D721Med (cell line): ENCODE results near the gene PSKH1.
"Not testable (repeated sequence)": the region's sequence is repeated elsewhere in the genome, so short reads cannot be mapped to it uniquely, and the experiment has no call there.

ENCODE experiments used
- DNase-seq: peaks from one replicate; pipeline ENCODE4 v3.0.0; 2011; ENCODE audit warnings: low spot score; ENCODE audit not compliant: insufficient read length
- FAIRE-seq: peaks from 2 replicates; lab custom pipeline; 2011; peaks lifted over from hg19 to GRCh38; lab: Jason Lieb, UNC
- TF ChIP-seq, protein P1 (sequence below): IDR thresholded peaks from 2 replicates; pipeline ENCODE4 v1.5.1; 2012; ENCODE audit warnings: mild to moderate bottlenecking, control low read depth; ENCODE audit not compliant: insufficient read depth; ENCODE audit errors: missing control alignments

Gene PSKH1

DNA sequence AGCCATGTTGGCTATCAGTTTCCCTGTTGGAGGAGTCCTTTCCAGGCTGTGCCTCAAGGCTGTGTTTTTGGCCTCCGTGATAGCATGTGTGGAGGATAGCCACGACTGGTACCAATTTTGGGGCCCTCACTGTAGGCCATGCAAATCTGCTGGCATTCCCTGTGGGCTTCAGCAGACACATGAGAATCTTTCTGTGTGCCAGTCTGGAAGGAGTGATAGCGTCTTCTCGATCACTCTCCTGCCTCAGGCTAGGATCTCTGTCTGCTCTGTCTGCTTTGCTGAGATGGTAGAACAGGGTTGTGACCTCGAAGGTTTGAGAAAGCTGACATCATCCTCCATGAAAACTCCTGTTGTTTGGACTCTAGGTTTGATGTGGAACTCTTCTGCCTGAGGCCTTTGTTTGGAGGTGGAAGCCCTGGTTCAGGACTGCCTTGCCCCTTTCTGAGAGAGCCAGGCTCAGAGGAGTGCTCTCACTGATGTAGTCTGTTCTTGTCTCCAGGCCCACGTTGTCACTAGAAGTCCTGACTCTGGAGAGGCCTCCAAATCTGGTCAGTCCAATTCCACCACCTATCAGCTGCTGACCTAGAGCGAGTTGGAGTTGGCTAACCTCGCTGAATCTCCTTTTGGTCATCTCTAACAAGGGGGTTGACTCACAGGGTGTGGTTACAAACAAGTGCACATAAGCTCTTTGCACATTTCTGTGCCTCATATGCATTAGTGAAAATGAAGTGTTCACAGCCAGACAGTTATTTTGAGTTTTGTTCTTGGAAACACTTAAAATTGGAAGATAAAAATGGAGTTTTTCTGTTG, 32.3 kb upstream of the PSKH1 start:
- FAIRE-seq (no peak), DNase-seq (no peak)
- TF ChIP-seq, protein P1, sequence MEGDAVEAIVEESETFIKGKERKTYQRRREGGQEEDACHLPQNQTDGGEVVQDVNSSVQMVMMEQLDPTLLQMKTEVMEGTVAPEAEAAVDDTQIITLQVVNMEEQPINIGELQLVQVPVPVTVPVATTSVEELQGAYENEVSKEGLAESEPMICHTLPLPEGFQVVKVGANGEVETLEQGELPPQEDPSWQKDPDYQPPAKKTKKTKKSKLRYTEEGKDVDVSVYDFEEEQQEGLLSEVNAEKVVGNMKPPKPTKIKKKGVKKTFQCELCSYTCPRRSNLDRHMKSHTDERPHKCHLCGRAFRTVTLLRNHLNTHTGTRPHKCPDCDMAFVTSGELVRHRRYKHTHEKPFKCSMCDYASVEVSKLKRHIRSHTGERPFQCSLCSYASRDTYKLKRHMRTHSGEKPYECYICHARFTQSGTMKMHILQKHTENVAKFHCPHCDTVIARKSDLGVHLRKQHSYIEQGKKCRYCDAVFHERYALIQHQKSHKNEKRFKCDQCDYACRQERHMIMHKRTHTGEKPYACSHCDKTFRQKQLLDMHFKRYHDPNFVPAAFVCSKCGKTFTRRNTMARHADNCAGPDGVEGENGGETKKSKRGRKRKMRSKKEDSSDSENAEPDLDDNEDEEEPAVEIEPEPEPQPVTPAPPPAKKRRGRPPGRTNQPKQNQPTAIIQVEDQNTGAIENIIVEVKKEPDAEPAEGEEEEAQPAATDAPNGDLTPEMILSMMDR: no peak

DNA sequence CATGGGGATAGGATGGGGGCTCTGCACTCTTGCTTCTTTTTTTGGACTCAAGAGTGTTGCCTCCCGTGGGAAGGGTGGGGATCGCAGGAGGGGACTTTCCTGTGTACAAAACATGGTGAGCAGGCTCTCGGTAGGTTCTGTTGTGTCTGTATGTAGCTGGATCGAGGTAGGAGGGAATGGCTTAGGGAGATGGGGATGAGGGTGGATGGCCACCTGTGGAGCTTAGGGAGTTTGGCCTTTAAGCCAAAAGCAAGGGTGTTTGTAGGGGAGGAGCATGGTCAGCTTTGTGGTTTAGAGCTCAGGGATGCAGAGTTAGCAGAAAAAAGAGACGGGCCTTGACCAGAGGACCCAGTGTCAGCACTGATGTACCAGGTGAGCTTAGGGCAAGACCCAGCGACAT, 31.2 kb upstream of the PSKH1 start:
- no peak for FAIRE-seq
- no peak for DNase-seq
- TF ChIP-seq, protein P1: no peak

DNA sequence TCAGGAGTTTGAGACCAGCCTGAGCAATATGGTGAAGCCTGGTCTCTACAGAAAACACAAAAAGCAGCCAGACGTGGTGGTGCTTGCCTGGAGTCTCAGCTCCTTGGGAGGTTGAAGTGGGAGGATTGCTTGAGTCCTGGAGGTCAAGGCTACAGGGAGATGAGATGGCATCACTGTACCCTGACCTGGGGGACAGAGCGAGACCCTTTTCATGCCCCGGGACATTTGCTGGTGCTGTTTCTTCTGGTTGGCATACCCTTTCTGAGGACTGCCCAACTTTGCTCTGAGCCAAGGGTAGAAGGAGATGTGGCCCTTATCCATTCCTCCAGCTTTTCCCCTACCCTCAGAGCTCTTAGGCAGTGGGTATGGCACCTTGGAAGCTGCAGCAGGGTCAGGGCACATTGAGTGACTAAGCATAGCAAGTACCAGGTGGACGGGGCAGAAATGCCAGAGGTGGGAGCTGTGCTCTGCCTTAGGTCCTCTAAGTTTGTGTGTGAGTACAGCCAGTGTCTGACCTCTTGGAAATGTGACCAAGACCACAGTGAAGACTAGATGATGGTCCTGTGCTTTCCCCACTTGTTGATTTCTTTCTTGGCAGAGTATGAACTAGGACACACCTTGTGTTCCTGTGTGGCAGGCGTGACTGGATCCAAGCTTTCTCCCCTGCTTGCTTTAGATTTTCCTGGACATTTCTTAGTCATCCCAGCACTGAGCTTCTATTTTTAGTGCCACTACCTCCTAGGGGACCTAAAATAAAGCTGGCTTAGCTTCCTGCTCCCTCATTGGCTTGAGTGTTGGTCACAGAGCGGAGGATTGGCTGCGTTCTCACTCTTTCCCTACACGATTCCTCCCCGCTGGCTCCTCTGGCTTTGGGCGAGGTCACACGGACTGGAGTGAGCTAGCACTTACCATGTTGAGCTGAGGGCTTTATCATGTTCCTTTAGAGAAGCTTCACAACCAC, 30.2 kb upstream of the PSKH1 start:
- TF ChIP-seq, protein P1: no peak
- no peak for DNase-seq
- FAIRE-seq: no peak

DNA sequence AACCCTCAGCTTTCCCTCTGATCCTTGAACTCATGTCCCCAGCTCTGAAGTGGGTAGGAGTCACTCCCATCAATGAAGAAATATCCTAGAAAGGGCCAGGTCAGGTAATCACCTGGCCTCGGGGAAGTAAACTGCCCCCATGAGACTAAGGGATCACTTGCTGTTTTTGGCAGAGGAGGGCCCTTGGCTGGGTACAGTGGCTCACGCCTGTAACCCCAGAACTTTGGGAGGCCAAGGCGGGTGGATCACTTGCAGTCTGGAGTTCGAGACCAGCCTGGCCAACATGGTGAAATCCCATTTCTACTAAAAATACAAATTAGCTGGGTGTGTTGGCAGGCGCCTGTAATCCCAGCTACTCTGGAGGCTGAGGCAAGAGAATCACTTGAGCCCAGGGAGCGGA, 29.0 kb upstream of the PSKH1 start:
- not testable (repeated sequence) for FAIRE-seq, DNase-seq

DNA sequence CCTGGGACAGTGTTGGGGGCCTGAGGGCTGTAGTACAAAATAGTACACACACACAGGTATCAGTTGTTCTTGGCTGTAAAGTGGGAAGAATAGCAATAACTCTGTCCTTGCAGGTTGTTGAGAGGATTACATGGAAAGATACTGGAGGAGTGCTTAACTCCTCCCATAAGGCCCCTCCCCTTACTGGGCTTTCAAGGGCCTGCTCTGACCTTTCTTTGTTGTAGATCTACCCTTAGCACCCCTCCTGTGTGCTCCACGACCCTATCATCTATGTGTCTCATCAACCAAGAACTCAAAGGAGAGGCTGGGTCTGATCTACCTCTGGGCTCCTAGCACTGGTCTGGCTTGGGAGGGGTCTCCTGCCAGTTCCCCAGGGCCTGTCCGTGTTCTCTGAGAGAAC, 28.5 kb upstream of the PSKH1 start:
- no peak for DNase-seq
- TF ChIP-seq, protein P1: no peak
- no peak for FAIRE-seq

DNA sequence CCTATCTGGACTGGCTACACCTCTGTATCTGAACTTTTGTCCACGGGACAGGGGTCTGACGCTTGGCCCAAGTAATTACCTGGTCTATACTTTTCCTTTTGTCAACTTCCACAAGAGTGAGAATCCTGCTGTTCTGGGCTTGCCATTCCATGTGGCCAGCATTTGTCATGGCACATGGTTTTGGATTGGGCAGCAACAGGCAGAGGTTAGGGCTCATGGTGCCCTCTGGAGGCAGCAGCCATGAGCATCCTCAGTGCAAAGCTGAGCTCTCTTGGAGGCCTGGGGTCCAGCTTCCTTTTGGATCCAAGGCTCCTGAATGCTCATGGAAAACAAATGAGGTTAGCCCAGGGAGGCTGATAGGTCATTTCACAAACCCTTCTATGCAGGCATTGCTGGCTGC, 27.7 kb upstream of the PSKH1 start:
- TF ChIP-seq, protein P1: peak; percentile 45
- no peak for FAIRE-seq
- DNase-seq: no peak

DNA sequence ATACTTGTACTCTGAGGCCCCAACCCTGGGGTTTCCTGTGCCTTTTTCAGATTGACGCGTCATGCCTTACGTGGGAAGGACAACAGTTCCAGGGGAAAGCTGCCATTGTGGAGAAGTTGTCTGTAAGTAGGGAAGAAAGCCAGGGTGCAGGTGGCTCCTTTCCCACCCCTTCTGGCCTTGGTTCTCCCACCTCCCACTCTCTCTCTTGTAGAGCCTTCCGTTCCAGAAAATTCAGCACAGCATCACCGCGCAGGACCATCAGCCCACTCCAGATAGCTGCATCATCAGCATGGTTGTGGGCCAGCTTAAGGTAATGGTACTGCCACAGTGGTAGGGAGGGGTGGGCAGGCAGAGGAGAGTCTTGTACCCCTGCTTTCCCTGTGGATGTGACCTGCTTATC, 24.8 kb upstream of the PSKH1 start:
- DNase-seq (no peak), FAIRE-seq (no peak)

More for the DNA sequence above, 24.8 kb upstream of the PSKH1 start:
- TF ChIP-seq, protein P1: no peak
